Activated B cell treated with CpG ODN at 0.5 μM for 24 hours (primary cell): ENCODE data around the gene CTSD. TPM values are rescaled to one million over a fixed set of nuclear protein-coding genes. Genes with fewer than 3 reads are reported as not detected.

ENCODE experiments used
- ATAC-seq: fragments of 200-7000 bp; cut with Tn5 transposase; one replicate; pipeline ENCODE4 v1.10.0; 2021; ENCODE audit warnings: low read depth, mild to moderate bottlenecking, moderate library complexity
- CTCF ChIA-PET: fragments of 350-600 bp; sonication (Branson Sonifier 250); formaldehyde crosslinking; loops from one replicate; lab custom pipeline; 2021; ENCODE audit warnings: antibody characterized with exemption; lab: Charles Lee
- POLR2A ChIA-PET: fragments of 350-600 bp; sonication (Branson Sonifier 250); formaldehyde crosslinking; loops from one replicate; lab custom pipeline; 2021; ENCODE audit warnings: antibody characterized with exemption; lab: Charles Lee
- DNase-seq: peaks from one replicate; pipeline ENCODE4 v3.0.0; 2022
- H3K27ac Mint-ChIP-seq: one replicate; pipeline ENCODE4 v1.8.0; 2020; ENCODE audit warnings: mixed read lengths
- H3K27me3 Mint-ChIP-seq: one replicate; pipeline ENCODE4 v1.8.0; 2021; ENCODE audit warnings: mixed read lengths
- H3K36me3 Mint-ChIP-seq: one replicate; pipeline ENCODE4 v1.8.0; 2021; ENCODE audit warnings: low read depth, mixed read lengths
- H3K4me1 Mint-ChIP-seq: one replicate; pipeline ENCODE4 v1.8.0; 2021; ENCODE audit warnings: mixed read lengths
- H3K4me3 Mint-ChIP-seq: one replicate; pipeline ENCODE4 v1.8.0; 2020; ENCODE audit warnings: mild to moderate bottlenecking, mixed read lengths
- H3K9me3 Mint-ChIP-seq: one replicate; pipeline ENCODE4 v1.8.0; 2020; ENCODE audit warnings: mixed read lengths
- CTCF ChIP-seq: fragments of 200-600 bp; IDR thresholded peaks from one replicate; pipeline ENCODE4 v1.8.0; 2022; ENCODE audit warnings: antibody characterized with exemption, mild to moderate bottlenecking
- intact Hi-C: fragments of 100-400 bp; cut with micrococcal nuclease; formaldehyde crosslinking; loops from one replicate; pipeline ENCODE4 v1.15.1; 2024
- total RNA-seq: library from RNA; stranded (reverse); gene quantifications from 2 replicates; pipeline ENCODE4 v1.2.3, GENCODE V29; 2022

The CTSD gene
- total RNA-seq, 1 donor from 2014 or later, result 33.2 TPM

- peaks cover 12% of the 10 kb centered on the region for H3K9me3 Mint-ChIP-seq
- no peaks in the 10 kb centered on the region for H3K36me3 Mint-ChIP-seq
- POLR2A ChIA-PET, result no interaction called here
- H3K27me3 Mint-ChIP-seq, result peaks cover 2% of the 10 kb centered on the region
- ATAC-seq, result no peak
- DNase-seq, result peak; percentile 6
- intact Hi-C loops, result no loop called here
- no peak overlapping the region for H3K27ac Mint-ChIP-seq
- H3K4me1 Mint-ChIP-seq, result peaks cover 6% of the 10 kb centered on the region
- no peak overlapping the region for H3K4me3 Mint-ChIP-seq
- no peak for TF ChIP-seq CTCF
- CTCF ChIA-PET, result interaction anchor here (1.3 kb wide), 1 partner anchor 44 kb away, joined by 5 read pairs; no protein-coding TSS in a partner anchor
Measured at GRCh38 chr11:1738380-1738779, 25.3 kb downstream of the CTSD start.

GRCh38 chr11:1737080-1737757 lies 26.5 kb downstream of the CTSD start:
- peaks cover 12% of the 10 kb centered on the region for H3K9me3 Mint-ChIP-seq
- intact Hi-C loops, result no loop called here
- H3K4me1 Mint-ChIP-seq, result peaks cover 6% of the 10 kb centered on the region
- ChIA-PET CTCF (interaction anchor here (1.3 kb wide), 1 partner anchor 43 kb away, joined by 5 read pairs; no protein-coding TSS in a partner anchor), POLR2A (no interaction called here)
- no peak for ATAC-seq
- DNase-seq, result no peak
- no peak for TF ChIP-seq CTCF
- peaks cover 2% of the 10 kb centered on the region for H3K27me3 Mint-ChIP-seq
- H3K36me3 Mint-ChIP-seq, result no peaks in the 10 kb centered on the region
- no peak overlapping the region for H3K4me3 Mint-ChIP-seq
- no peak overlapping the region for H3K27ac Mint-ChIP-seq

GRCh38 chr11:1736447-1736992 lies 27.2 kb downstream of the CTSD start:
- ATAC-seq, result no peak
- intact Hi-C loops, result no loop called here

GRCh38 chr11:1735271-1735670 lies 28.5 kb downstream of the CTSD start:
- Mint-ChIP-seq H3K9me3 (peaks cover 12% of the 10 kb centered on the region), H3K4me1 (peaks cover 6% of the 10 kb centered on the region), H3K4me3 (no peak overlapping the region), H3K27ac (no peak overlapping the region), H3K36me3 (no peaks in the 10 kb centered on the region), H3K27me3 (peaks cover 2% of the 10 kb centered on the region)
- TF ChIP-seq CTCF, result no peak
- POLR2A ChIA-PET, result no interaction called here
- no peak for DNase-seq
- CTCF ChIA-PET, result no interaction called here
- intact Hi-C loops, result no loop called here
- ATAC-seq, result no peak

More at GRCh38 chr11:1736447-1736992, 27.2 kb downstream of the CTSD start:
- Mint-ChIP-seq H3K4me3 (no peak overlapping the region), H3K27me3 (peaks cover 2% of the 10 kb centered on the region), H3K36me3 (no peaks in the 10 kb centered on the region), H3K27ac (no peak overlapping the region), H3K9me3 (peaks cover 12% of the 10 kb centered on the region), H3K4me1 (peaks cover 6% of the 10 kb centered on the region)
- POLR2A ChIA-PET, result no interaction called here
- DNase-seq, result no peak
- TF ChIP-seq CTCF, result no peak
- CTCF ChIA-PET, result no interaction called here

- Mint-ChIP-seq H3K4me3 (no peak overlapping the region), H3K27me3 (peaks cover 2% of the 10 kb centered on the region), H3K4me1 (peaks cover 12% of the 10 kb centered on the region), H3K27ac (no peak overlapping the region), H3K36me3 (no peaks in the 10 kb centered on the region), H3K9me3 (peaks cover 12% of the 10 kb centered on the region)
- DNase-seq (no peak), ATAC-seq (no peak)
- ChIA-PET POLR2A (no interaction called here), CTCF (no interaction called here)
- intact Hi-C loops, result no loop called here
- TF ChIP-seq CTCF, result no peak
Measured at GRCh38 chr11:1734641-1735081, 29.1 kb downstream of the CTSD start.
